ENCODE measurements around the gene SPEN. TPM values are rescaled to one million over a fixed set of nuclear protein-coding genes. Genes with fewer than 3 reads are reported as not detected.
A peak's percentile ranks its signal among the peaks of the same experiment; 100 is the strongest.
"Not testable (repeated sequence)": the region's sequence is repeated elsewhere in the genome, so short reads cannot be mapped to it uniquely, and the experiment has no call there.

Gene SPEN
- total RNA-seq, 1 donor from 2014 or later: 24.0 TPM

DNA sequence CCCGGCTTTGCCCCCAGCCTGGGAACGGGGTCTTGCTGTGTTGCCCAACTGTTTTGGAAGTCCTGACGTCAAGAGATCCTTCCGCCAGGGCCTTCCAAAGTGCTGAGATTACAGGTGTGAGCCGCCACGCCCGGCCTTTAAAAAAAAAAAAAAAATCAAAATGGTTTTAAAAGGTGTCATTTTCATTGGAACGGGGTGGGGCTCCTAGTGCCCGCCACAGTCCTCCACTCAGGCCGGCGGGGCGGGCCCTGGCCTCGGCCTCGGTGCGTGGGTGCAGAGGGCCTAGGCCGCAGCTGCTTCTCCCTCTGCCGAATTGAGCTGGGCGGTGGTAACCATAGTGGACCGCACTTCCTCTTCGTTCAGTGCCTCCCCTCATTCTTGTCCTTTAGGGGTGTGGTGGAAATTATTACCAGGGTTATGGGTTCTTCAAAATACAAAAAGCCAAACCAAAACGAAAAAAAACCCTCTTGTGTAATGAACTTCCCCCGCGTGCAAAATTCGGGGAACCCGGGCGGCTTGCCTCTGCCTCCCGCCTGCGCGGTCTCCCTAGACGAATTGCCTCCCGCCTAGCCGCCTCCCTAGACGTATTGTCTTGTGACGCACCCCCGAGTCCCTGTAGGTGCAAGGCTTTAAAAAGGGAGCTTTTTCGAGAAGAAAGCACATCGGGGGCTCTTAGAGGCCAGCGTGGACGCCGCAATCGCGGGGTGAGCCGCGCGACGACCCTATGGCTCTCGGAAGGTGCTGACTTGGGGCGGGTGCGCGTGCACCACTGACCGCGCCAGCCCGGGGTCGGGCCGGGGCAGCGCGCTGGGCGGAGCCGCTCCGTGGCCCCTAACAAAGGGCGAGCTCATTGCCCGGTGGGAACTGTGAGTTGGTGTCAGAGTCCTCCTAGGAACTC lies 10.5 kb upstream of the SPEN start:
- Histone ChIP-seq H3K27me3 (ENCODE audit: control insufficient read depth, insufficient read depth, low read length) (no peaks in the 10 kb centered on the region), H3K36me3 (ENCODE audit: control insufficient read depth, insufficient read depth, low read length) (no peaks in the 10 kb centered on the region), H3K4me3 (ENCODE audit: low read depth, low read length) (no peak overlapping the region)
- TF ChIP-seq, protein P1, sequence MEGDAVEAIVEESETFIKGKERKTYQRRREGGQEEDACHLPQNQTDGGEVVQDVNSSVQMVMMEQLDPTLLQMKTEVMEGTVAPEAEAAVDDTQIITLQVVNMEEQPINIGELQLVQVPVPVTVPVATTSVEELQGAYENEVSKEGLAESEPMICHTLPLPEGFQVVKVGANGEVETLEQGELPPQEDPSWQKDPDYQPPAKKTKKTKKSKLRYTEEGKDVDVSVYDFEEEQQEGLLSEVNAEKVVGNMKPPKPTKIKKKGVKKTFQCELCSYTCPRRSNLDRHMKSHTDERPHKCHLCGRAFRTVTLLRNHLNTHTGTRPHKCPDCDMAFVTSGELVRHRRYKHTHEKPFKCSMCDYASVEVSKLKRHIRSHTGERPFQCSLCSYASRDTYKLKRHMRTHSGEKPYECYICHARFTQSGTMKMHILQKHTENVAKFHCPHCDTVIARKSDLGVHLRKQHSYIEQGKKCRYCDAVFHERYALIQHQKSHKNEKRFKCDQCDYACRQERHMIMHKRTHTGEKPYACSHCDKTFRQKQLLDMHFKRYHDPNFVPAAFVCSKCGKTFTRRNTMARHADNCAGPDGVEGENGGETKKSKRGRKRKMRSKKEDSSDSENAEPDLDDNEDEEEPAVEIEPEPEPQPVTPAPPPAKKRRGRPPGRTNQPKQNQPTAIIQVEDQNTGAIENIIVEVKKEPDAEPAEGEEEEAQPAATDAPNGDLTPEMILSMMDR (IDR thresholded peaks at IDR 0.05; ENCODE audit: insufficient read depth, low read length, poor library complexity, severe bottlenecking): no peak
- no peak for DNase-seq (ENCODE audit: low read depth)

DNA sequence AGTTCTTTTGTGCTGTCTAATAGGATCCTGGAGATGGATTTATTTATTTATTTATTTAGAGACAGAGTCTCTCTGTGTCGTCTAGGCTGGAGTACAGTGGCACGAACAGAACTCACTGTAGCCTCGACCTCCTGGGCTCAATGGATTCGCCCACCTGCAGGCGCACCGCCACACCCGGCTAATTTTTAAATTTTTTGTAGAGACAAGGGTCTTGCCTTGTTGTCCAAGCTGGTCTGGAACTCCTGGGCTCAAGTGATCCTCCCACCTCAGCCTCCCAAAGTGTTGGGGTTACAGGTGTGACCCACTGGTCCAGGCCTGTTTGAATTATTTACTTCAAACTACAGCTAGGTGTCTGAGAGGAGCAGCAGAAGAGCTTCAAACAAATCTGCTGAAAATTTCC lies 9.6 kb upstream of the SPEN start:
- no peak for DNase-seq (ENCODE audit: low read depth)
- TF ChIP-seq, protein P1 (IDR thresholded peaks at IDR 0.05; ENCODE audit: insufficient read depth, low read length, poor library complexity, severe bottlenecking): no peak
- H3K36me3 ChIP-seq (ENCODE audit: control insufficient read depth, insufficient read depth, low read length): no peaks in the 10 kb centered on the region
- no peak overlapping the region for H3K4me3 ChIP-seq (ENCODE audit: low read depth, low read length)
- H3K27me3 ChIP-seq (ENCODE audit: control insufficient read depth, insufficient read depth, low read length): no peaks in the 10 kb centered on the region

DNA sequence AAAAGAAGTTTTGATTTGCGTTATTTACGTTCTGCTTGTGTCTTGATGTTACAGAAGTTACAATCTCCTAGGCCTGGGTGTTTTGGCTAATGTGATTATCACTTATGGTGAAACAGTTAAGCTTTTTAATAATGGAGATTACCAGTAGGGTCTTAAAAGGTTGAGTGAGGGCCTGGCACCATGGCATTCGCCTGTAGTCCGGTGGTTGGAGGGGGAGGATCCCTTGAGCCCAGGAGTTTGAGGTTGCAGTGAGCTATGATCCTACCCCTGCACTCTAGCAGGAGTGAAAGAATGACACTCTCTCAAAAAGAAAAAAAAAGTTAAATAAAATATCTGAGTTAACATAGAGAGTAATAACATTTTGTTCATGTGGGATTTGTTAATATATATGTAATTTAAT lies 8.8 kb upstream of the SPEN start:
- TF ChIP-seq, protein P1 (IDR thresholded peaks at IDR 0.05; ENCODE audit: insufficient read depth, low read length, poor library complexity, severe bottlenecking): no peak
- no peak for DNase-seq (ENCODE audit: low read depth)
- no peaks in the 10 kb centered on the region for H3K27me3 ChIP-seq (ENCODE audit: control insufficient read depth, insufficient read depth, low read length)

DNA sequence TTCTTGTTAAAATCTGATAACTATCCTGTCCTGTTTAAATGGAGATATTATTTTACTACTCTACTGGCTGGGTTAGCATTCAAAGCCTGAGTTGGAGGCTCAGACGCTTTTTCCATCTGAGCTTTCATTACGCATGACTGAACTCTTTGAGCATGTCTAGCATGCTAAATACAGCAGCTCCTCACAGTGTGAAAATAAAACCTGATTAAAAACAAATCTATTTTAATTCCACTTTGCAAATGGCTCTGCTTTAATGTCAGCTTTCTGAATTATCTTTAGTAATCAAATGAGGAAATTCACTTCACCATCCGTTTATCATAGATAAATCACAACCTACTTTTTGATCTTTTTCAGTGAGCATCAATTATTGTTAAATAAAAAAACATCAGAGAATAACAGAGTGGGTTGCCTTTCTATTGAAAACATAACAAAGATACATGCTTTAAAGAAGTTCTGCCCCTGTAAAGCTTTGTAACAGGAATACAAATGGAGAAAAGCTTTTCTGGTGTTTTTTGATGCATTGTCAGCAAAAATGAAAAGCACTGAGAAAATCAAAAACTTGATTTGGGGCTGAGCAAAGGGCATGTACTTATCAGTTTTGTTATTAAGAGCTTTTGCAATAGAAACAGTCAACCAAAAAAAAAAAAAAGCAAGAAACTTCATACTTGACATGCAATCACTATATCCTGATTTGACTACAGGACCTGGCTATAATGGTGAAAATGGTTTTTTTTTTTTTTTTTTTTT lies 3.5 kb upstream of the SPEN start:
- no peak for DNase-seq (ENCODE audit: low read depth)
- Histone ChIP-seq H3K27me3 (ENCODE audit: control insufficient read depth, insufficient read depth, low read length) (no peaks in the 10 kb centered on the region), H3K4me3 (ENCODE audit: low read depth, low read length) (no peak overlapping the region), H3K36me3 (ENCODE audit: control insufficient read depth, insufficient read depth, low read length) (no peaks in the 10 kb centered on the region)
- TF ChIP-seq, protein P1 (IDR thresholded peaks at IDR 0.05; ENCODE audit: insufficient read depth, low read length, poor library complexity, severe bottlenecking): no peak

More for the DNA sequence above, 8.8 kb upstream of the SPEN start:
- Histone ChIP-seq H3K4me3 (ENCODE audit: low read depth, low read length) (no peak overlapping the region), H3K36me3 (ENCODE audit: control insufficient read depth, insufficient read depth, low read length) (no peaks in the 10 kb centered on the region)

DNA sequence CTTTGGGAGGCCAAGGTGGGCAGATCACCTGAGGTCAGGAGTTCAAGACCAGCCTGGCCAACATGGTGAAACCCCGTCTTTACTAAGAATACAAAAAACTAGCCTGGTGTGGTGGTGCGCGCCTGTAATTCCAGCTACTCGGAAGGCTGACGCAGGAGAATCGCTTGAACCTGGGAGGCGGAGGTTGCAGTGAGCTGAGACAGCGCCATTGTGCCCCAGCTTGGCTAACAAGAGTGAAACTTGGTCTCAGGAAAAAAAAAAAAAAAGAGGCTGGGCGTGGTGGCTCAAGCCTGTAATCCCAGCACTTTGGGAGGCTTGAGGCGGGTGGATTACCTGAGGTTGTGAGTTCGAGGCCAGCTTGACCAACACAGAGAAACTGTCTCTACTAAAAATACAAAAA lies 1.5 kb upstream of the SPEN start:
- not testable (repeated sequence) for H3K36me3 ChIP-seq (ENCODE audit: control insufficient read depth, insufficient read depth, low read length); H3K4me3 ChIP-seq (ENCODE audit: low read depth, low read length); DNase-seq (ENCODE audit: low read depth); H3K27me3 ChIP-seq (ENCODE audit: control insufficient read depth, insufficient read depth, low read length)

DNA sequence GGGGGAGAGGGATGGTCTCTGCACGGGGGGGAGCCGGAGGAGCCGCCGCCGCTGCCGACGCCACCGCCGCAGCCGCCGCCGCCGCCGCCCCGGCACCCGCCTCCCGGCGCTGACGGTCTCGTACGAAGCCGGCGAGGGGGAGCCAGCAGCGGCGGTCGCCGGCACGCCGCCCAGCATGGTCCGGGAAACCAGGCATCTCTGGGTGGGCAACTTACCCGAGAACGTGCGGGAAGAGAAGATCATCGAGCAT lies 311 bp downstream of the SPEN start:
- peak overlapping the region; percentile 90 for H3K4me3 ChIP-seq (ENCODE audit: low read depth, low read length)
- TF ChIP-seq, protein P1 (IDR thresholded peaks at IDR 0.05; ENCODE audit: insufficient read depth, low read length, poor library complexity, severe bottlenecking): no peak
- no peaks in the 10 kb centered on the region for H3K36me3 ChIP-seq (ENCODE audit: control insufficient read depth, insufficient read depth, low read length)
- DNase-seq (ENCODE audit: low read depth): no peak
- H3K27me3 ChIP-seq (ENCODE audit: control insufficient read depth, insufficient read depth, low read length): no peaks in the 10 kb centered on the region

Data from kidney epithelial cell (primary cell).